ENCODE measurements around the gene CHDH.

DNA sequence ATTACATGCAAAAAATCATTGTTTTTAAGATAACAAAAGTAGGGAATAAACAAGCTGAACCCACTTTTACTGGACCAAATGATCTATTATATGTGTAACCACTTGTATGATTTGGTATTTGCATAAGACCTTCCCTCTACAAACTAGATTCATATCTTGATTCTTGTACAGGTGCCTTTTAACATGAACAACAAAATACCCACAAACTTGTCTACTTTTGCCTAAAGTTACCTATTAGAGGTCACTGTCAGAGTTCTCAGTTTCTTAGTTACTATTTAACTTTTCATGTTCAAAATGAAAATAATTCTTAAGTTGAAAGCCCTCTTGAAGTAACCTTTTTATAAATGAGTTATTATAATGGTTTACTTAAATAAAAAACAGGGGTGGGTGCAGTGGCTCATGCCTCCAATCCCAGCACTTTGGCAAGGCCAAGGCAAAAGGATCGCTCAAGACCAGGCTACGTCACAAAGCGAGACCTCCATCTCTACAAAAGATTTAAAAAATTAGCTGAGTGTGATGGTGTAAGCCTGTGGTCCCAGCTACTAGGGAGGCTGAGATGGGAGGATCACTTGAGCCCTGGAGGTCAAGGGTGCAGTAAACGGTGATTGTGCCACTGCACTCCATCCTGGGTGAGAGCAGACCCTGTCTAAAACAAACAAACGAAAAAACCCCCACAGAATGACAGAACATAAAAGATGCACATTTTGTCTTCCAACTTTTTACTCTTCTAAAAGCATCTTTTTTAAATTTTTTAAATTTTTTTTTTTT is 19.7 kb upstream of the CHDH start:
- TF ChIP-seq, protein P1, sequence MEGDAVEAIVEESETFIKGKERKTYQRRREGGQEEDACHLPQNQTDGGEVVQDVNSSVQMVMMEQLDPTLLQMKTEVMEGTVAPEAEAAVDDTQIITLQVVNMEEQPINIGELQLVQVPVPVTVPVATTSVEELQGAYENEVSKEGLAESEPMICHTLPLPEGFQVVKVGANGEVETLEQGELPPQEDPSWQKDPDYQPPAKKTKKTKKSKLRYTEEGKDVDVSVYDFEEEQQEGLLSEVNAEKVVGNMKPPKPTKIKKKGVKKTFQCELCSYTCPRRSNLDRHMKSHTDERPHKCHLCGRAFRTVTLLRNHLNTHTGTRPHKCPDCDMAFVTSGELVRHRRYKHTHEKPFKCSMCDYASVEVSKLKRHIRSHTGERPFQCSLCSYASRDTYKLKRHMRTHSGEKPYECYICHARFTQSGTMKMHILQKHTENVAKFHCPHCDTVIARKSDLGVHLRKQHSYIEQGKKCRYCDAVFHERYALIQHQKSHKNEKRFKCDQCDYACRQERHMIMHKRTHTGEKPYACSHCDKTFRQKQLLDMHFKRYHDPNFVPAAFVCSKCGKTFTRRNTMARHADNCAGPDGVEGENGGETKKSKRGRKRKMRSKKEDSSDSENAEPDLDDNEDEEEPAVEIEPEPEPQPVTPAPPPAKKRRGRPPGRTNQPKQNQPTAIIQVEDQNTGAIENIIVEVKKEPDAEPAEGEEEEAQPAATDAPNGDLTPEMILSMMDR (IDR thresholded peaks at IDR 0.05) = no peak
- TF ChIP-seq EP300 (IDR thresholded peaks at IDR 0.05) = no peak
- no peak for TF ChIP-seq POLR2A (IDR thresholded peaks at IDR 0.05)
